Stimulated activated CD8-positive, alpha-beta memory T cell treated with anti-CD3 and anti-CD28 coated beads, Interleukin-15, amount 100 ng/mL, for 48 hours (primary cell): ENCODE results near the gene RNASE1.
"Not testable (repeated sequence)": the region's sequence is repeated elsewhere in the genome, so short reads cannot be mapped to it uniquely, and the experiment has no call there.

Experiments used
- DNase-seq, 2 donors: peaks; one replicate each; pipeline ENCODE4 v3.0.0-alpha.2; 2020; ENCODE audit warnings: low read depth in 2 of 2

RNASE1 gene

GRCh38 chr14:20802341-20803084, at the start of gene RNASE1:
Gene RNASE1 (minus strand): TSS chr14:20802844. CDS start chr14:20802068, 776 bp downstream.
- no peak for DNase-seq

- no peak for DNase-seq
Observed at GRCh38 chr14:20848955-20849570, 46.4 kb upstream of the RNASE1 start.

GRCh38 chr14:20848316-20848954, 45.8 kb upstream of the RNASE1 start:
- DNase-seq = no peak

- no peak for DNase-seq
Observed at GRCh38 chr14:20846560-20846959, 43.9 kb upstream of the RNASE1 start.

- no peak for DNase-seq
Observed at GRCh38 chr14:20841096-20841495, 38.5 kb upstream of the RNASE1 start.

GRCh38 chr14:20837831-20838230, 35.2 kb upstream of the RNASE1 start:
- no peak for DNase-seq

GRCh38 chr14:20836668-20837338, 34.2 kb upstream of the RNASE1 start:
- no peak for DNase-seq

GRCh38 chr14:20834899-20835298, 32.3 kb upstream of the RNASE1 start:
- DNase-seq = no peak

- no peak for DNase-seq
Observed at GRCh38 chr14:20830831-20831230, 28.2 kb upstream of the RNASE1 start.

- not testable (repeated sequence) for DNase-seq
Observed at GRCh38 chr14:20828024-20828694, 25.5 kb upstream of the RNASE1 start.

GRCh38 chr14:20827326-20827725, 24.7 kb upstream of the RNASE1 start:
- no peak for DNase-seq

GRCh38 chr14:20826666-20827065, 24.0 kb upstream of the RNASE1 start:
- DNase-seq = not testable (repeated sequence)

GRCh38 chr14:20823859-20824258, 21.2 kb upstream of the RNASE1 start:
- no peak for DNase-seq

- not testable (repeated sequence) for DNase-seq
Observed at GRCh38 chr14:20821521-20822108, 19.0 kb upstream of the RNASE1 start.

- DNase-seq = no peak
Observed at GRCh38 chr14:20820063-20820904, 17.6 kb upstream of the RNASE1 start.

- no peak for DNase-seq
Observed at GRCh38 chr14:20818861-20819260, 16.2 kb upstream of the RNASE1 start.

- DNase-seq = not testable (repeated sequence)
Observed at GRCh38 chr14:20815946-20816345, 13.3 kb upstream of the RNASE1 start.

GRCh38 chr14:20811986-20812975, 9.6 kb upstream of the RNASE1 start:
- no peak for DNase-seq

GRCh38 chr14:20809917-20810316, 7.3 kb upstream of the RNASE1 start:
- DNase-seq = no peak
